Measurements from ENCODE around the gene PLAU.
"Not testable (repeated sequence)": the region's sequence is repeated elsewhere in the genome, so short reads cannot be mapped to it uniquely, and the experiment has no call there.

PLAU gene

GRCh38 chr10:73876971-73877370 lies 34.0 kb upstream of the PLAU start:
- no peak for DNase-seq

GRCh38 chr10:73877533-73878160 lies 33.3 kb upstream of the PLAU start:
- no peak for DNase-seq

GRCh38 chr10:73878365-73878764 lies 32.6 kb upstream of the PLAU start:
- no peak for DNase-seq

- peak; percentile 61 for DNase-seq
Measured at GRCh38 chr10:73879296-73880173, 31.4 kb upstream of the PLAU start.

GRCh38 chr10:73881221-73881919 lies 29.6 kb upstream of the PLAU start:
- no peak for DNase-seq

- no peak for DNase-seq
Measured at GRCh38 chr10:73884017-73884416, 26.9 kb upstream of the PLAU start.

GRCh38 chr10:73886085-73886529 lies 24.8 kb upstream of the PLAU start:
- DNase-seq = peak; percentile 19

DNA sequence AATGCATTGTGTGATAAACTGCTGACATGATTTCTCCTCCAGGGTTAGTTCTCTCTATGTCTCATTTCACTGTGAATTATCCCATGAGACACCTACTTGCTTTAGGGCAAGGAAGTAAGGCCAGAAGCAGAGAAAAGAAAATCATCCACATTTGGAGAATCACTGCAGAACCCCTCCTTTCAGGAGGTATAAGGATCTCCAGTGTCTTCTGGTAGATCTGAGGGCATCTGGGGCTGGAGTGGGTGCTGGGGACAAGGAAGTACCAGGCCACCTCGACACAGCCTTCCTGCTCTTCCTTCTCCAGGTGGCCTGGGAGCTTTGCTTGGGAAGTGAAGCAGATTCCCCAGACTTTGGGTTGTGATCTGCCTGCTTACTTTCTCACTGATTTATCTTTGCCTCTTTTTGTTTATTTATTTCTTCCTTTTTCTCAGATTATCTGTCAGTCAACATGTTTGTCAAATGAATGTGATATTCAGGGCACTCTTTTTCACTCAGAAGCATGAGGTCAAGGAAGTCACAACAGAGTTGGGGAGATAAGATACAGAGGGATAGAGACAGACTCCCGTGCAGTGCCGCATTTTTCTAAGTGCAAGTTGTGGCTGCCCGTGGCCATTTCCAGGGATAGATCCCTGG lies 24.2 kb upstream of the PLAU start:
- no peak for DNase-seq

GRCh38 chr10:73887294-73888039 lies 23.5 kb upstream of the PLAU start:
- DNase-seq = no peak

GRCh38 chr10:73888514-73888913 lies 22.4 kb upstream of the PLAU start:
- DNase-seq = no peak

DNA sequence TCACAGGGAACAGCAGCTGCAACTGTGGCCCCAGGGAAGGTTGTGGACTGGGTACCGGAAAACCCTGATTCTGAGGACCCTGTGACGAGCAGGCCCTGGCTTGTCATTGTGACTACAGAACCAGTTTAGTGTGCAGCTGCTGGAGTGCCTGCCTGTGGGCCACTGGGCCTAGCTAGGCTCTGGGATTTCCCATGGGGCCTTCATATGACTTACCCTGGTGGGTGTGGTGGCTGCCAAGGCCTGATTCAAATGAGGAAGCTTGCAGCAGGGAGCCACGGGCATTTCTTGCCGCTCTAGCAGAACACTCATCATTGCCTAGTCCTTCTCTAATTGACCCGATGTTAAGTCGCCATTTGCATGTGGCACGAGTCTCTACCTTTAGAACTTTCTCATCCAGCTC lies 21.9 kb upstream of the PLAU start:
- DNase-seq = peak; percentile 73

- not testable (repeated sequence) for DNase-seq
Measured at GRCh38 chr10:73889416-73889815, 21.5 kb upstream of the PLAU start.

DNA sequence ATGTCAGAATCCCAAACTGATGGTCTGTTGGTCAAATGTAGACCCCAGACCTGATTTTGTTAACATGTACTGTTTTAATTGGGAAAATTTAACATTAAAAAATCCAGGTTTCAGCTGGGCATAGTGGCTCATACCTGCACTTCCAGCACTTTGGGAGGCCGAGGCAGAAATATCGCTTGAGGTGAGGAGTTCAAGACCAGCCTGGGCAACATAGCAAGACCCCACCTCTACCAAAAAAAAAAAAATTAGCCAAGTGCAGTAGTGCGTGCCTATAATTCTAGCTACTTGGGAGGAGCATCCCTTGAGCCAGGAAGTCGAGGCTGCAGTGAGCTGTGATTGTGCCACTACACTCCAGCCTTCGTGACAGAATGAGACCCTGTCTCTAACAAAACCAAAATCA lies 20.7 kb upstream of the PLAU start:
- no peak for DNase-seq

GRCh38 chr10:73890830-73891229 lies 20.1 kb upstream of the PLAU start:
- not testable (repeated sequence) for DNase-seq

DNA sequence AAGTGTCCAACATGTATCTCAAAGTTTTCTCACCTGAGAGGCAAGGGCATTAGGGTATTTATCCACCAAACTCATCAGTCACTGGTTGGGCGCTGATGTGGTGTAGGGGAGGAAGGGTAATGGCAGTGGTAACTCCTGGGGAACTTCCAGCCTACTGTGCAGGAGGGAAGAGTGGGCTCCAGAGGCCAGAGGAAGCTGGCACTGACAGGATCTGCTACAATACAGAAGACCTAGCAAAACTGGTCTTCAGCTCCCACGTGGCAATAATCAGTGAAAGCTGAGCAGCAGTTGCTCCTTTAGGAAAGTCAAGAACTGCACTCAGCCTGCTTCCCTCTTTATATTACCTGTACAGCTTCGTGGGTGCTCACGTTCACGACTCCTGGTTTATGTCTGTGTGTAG lies 19.4 kb upstream of the PLAU start:
- no peak for DNase-seq

DNA sequence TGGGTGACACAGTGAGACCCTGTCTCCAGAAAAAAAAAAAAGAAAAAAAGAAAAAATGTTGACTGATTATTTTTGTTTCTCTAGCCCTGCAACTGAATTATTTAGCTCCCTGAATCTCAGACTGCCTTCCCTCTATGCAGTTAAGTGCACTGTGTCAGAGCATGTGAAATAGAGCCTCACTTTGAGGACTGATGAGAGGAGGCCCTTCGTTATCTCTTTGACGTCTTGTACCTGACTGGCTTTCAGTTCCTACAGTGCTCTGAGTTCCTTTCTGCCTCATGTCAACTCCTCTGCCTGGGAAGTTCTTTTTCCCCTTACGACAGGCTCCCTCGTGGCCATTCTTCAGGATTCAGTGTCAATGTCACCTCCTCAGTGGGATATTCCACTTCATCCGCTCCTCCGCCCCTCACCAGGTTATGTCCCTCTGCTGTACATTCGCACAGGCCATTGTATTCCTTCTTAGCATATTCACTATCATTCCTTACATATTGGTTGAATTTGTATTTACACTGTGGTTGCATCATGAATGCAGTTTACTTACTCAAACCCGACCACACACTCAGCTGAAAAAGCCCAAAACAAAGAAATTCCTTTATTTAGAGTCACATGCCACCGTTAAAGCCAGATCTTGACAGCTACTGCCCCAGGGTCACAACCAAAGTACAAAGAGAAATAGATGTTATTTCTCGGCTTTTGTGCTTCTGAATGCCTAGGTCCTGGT lies 18.5 kb upstream of the PLAU start:
- DNase-seq = no peak

DNA sequence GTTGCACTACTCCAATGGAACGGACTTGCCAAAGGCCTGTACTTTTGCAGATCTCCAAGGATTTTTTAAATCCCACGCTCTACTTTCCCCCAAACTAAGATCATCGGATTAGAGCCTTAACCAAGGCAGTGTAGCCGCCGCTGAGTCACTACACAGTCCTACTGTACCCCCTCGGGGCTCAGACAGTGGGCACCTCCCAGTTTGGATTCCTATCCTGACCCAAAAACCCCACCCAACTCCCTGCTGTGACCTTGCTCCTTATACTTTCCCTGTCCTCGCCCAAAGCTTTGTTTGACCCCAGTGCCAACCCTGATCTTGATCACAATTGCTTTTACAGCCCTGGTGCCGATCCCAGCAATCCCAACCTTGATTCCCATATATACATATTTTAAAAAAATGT lies 17.5 kb upstream of the PLAU start:
- DNase-seq = no peak

- DNase-seq = no peak
Measured at GRCh38 chr10:73894245-73894971, 16.5 kb upstream of the PLAU start.

DNA sequence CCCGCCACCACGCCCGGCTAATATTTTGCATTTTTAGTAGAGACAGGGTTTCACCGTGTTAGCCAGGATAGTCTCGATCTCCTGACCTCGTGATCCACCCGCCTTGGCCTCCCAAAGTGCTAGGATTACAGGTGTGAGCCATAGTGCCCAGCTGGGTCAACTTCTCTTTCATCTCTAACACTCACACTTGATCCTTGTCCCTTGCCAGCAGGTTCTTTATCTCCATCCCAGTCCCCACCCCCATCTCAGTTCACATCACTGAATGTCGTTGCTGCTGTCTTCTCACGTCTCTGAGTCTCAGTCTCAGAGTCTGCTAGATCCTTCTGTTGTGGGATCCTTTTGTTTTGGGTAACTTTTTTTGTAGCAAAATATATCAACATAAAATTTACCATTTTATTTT lies 15.6 kb upstream of the PLAU start:
- not testable (repeated sequence) for DNase-seq

DNA sequence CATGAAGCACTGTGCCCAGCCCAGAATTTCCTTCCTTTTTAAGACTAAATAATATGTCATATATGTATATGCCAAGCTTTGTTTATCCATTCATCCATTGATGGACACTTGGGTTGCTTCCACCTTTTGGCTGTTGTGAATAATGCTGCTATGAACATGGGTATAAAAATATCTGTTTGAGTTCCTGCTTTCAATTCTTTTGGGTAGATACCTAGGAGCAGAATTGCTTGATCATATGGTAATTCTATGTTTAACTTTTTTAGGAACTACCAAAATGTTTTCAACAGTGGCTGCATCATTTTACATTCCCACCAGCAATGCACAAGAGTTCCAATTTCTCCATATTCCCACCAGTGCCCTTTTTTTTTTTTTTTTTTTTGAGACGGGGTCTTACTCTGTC lies 13.2 kb upstream of the PLAU start:
- no peak for DNase-seq
